ENCODE measurements around the gene FTSJ1. TPM values are rescaled to one million over a fixed set of nuclear protein-coding genes. Genes with fewer than 3 reads are reported as not detected.

The FTSJ1 gene
- total and polyA plus RNA-seq, 2 of the 8 experiments (the other 6 are each of a cell fraction or from before 2014, with no cell fraction given) = 62.4 to 80.4 TPM

DNA sequence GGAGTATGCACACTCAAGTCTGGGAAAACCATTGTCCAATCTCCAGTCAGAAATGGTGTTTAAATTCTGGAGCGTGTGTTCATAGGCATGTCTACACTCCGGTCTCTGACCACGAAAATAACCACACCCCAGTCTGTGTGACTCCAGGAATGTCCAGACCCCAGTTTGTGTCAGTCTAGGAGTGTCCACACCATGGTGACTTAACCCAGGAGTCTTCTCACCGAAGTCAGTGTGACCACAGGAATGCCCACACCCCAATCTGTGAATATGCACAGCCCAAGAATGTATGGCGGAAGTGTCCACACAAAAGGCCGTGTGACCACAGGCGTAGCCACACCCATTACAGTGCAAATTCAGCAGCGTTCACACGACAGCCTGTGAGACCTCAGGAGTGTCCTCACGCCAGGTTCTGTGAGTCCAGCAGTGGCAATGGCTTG, 11.4 kb downstream of the FTSJ1 start:
- FAIRE-seq (no peak), DNase-seq (ENCODE audit: low read depth in 1 of 2, low spot score in 2 of 2) (no peak)
- CTCF ChIA-PET (ENCODE audit: partially characterized antibody) = interaction anchor here (1.2 kb wide), 1 partner anchor 19 kb away, joined by 3 read pairs; no protein-coding TSS in a partner anchor
- TF ChIP-seq POLR2AphosphoS5 (IDR thresholded peaks at IDR 0.05; ENCODE audit: low read depth, low read length) (no peak), NRF1 (IDR thresholded peaks at IDR 0.05; ENCODE audit: low read depth, low read length) (no peak), ASH2L (IDR thresholded peaks at IDR 0.05; ENCODE audit: low read length) (no peak), EP300 (IDR thresholded peaks at IDR 0.05; ENCODE audit: borderline replicate concordance in 1 of 2, low read depth in 2 of 2, low read length in 2 of 2) (no peak), EGR1 (IDR thresholded peaks at IDR 0.05; ENCODE audit: borderline replicate concordance, low read depth, low read length) (no peak), POU5F1 (IDR thresholded peaks at IDR 0.05; ENCODE audit: low read depth, low read length) (no peak), RFX5 (IDR thresholded peaks at IDR 0.05; ENCODE audit: borderline replicate concordance, low read depth, low read length) (no peak), CREB1 (IDR thresholded peaks at IDR 0.05) (no peak), RNF2 (IDR thresholded peaks at IDR 0.05; ENCODE audit: borderline replicate concordance, low read depth, low read length, missing control alignments, poor library complexity, severe bottlenecking) (no peak), POLR2A (IDR thresholded peaks at IDR 0.05; ENCODE audit: control extremely low read depth in 1 of 2, low read depth in 2 of 2, low read length in 2 of 2) (no peak), TEAD4 (IDR thresholded peaks at IDR 0.05; ENCODE audit: low read depth, low read length) (no peak), TAF1 (IDR thresholded peaks at IDR 0.05; ENCODE audit: low read depth, low read length) (no peak), HDAC6 (IDR thresholded peaks at IDR 0.05; ENCODE audit: low read depth, low read length) (no peak), CBX5 (IDR thresholded peaks at IDR 0.05; ENCODE audit: low read depth, low read length) (no peak), JUN (IDR thresholded peaks at IDR 0.05; ENCODE audit: low read depth, low read length) (no peak), CHD1 (IDR thresholded peaks at IDR 0.05; ENCODE audit: low read depth, low read length) (no peak)

More for the DNA sequence above, 11.4 kb downstream of the FTSJ1 start:
- H4K91ac ChIP-seq (replicated peaks; ENCODE audit: insufficient read length, low read length) = no peak overlapping the region
- no peak overlapping the region for H2AFZ ChIP-seq (ENCODE audit: low read length)
- H3K79me2 ChIP-seq (ENCODE audit: control insufficient read depth in 1 of 2, insufficient read depth in 2 of 2, low read length in 2 of 2) = no peaks in the 10 kb centered on the region
- no peaks in the 10 kb centered on the region for H3K23me2 ChIP-seq (ENCODE audit: low read depth, low read length)
- H3K27ac ChIP-seq (ENCODE audit: low read depth, low read length) = no peak overlapping the region
- no peak overlapping the region for H2BK15ac ChIP-seq (ENCODE audit: low read length)
- no peak overlapping the region for H3K18ac ChIP-seq (ENCODE audit: extremely low read depth, low read length)
- no peak overlapping the region for H3K56ac ChIP-seq (replicated peaks; ENCODE audit: insufficient read length, low read depth, low read length)
- no peaks in the 10 kb centered on the region for H3K27me3 ChIP-seq (replicated peaks in 1 of 4; ENCODE audit: control insufficient read depth in 3 of 4, extremely low read depth in 1 of 4, insufficient read depth in 3 of 4, low read length in 3 of 4)
- H3K9me3 ChIP-seq (ENCODE audit: insufficient read depth in 2 of 2, low read depth in 1 of 2, low read length in 1 of 2) = no peaks in the 10 kb centered on the region
- H2BK20ac ChIP-seq (ENCODE audit: low read length) = no peak overlapping the region
- no peak overlapping the region for H4K8ac ChIP-seq (ENCODE audit: extremely low read depth, insufficient read depth, low read length)
- H3K4me3 ChIP-seq (ENCODE audit: extremely low read depth in 1 of 4, insufficient read depth in 2 of 4, low read depth in 3 of 4, low read length in 4 of 4) = no peak overlapping the region
- H4K20me1 ChIP-seq (replicated peaks in 1 of 2; ENCODE audit: control insufficient read depth in 1 of 2, insufficient read depth in 2 of 2, low read length in 2 of 2) = no peaks in the 10 kb centered on the region
- no peak overlapping the region for H4K5ac ChIP-seq (ENCODE audit: insufficient read length, low read depth, low read length)
- H2AK5ac ChIP-seq (ENCODE audit: low read depth, low read length) = no peak overlapping the region
- no peak overlapping the region for H3K23ac ChIP-seq (ENCODE audit: insufficient read length)
- no peaks in the 10 kb centered on the region for H3K79me1 ChIP-seq (ENCODE audit: low read depth, low read length)
- WGBS, 2 experiments (ENCODE audit: extremely low coverage in 1 of 2, insufficient coverage in 1 of 2, insufficient read length in 1 of 2, insufficient replicate concordance in 2 of 2, low coverage in 1 of 2, low lambda C conversion rate in 2 of 2, missing lambda C conversion rate in 1 of 2) = 84% methylated on average over 9 of the region's 10 CpGs; no CpG with 5 or more reads in 1 of the 2 experiments
- no peak overlapping the region for H3K14ac ChIP-seq (ENCODE audit: insufficient read length)
- no peaks in the 10 kb centered on the region for H3K4me1 ChIP-seq (replicated peaks in 1 of 4; ENCODE audit: control insufficient read depth in 3 of 4, insufficient read depth in 4 of 4, low read length in 3 of 4)
- H3K36me3 ChIP-seq (ENCODE audit: control insufficient read depth in 2 of 4, insufficient read depth in 4 of 4, low read length in 3 of 4) = peaks cover 0 to 10% (median 4%) of the 10 kb centered on the region in 4 experiments; a peak in 4 of 8 replicates
- no peak overlapping the region for H3K4ac ChIP-seq (replicated peaks; ENCODE audit: insufficient read length, low read depth, low read length)
- no peak overlapping the region for H2BK12ac ChIP-seq (ENCODE audit: low read depth, low read length)
- no peak overlapping the region for H3K9ac ChIP-seq (replicated peaks in 1 of 4; ENCODE audit: extremely low read depth in 1 of 4, low read depth in 3 of 4, low read length in 3 of 4)
- H2BK5ac ChIP-seq (ENCODE audit: low read depth, low read length) = no peak overlapping the region
- H3K4me2 ChIP-seq (ENCODE audit: insufficient read depth in 1 of 2, low read depth in 2 of 2, low read length in 2 of 2) = no peak overlapping the region
- H2BK120ac ChIP-seq (replicated peaks; ENCODE audit: low read depth, low read length) = no peak overlapping the region
- POLR2A ChIA-PET (ENCODE audit: partially characterized antibody) = no interaction called here

Measured in H1 (cell line).